ENCODE data around the gene TXNL4A. TPM values are rescaled to one million over a fixed set of nuclear protein-coding genes. Genes with fewer than 3 reads are reported as not detected.
A peak's percentile ranks its signal among the peaks of the same experiment; 100 is the strongest.

The TXNL4A gene
- total and polyA plus RNA-seq, 12 donors: 26.5 to 148 (median 91.5) TPM

- TF ChIP-seq CTCF (IDR thresholded peaks at IDR 0.05): no peak
- TF ChIP-seq POLR2A (IDR thresholded peaks at IDR 0.05): peak; percentile 39 to 70
- peak; percentile 86 to 96 (median 92) for DNase-seq
- Histone ChIP-seq H3K27ac (peak within 1 kb of the TSS in 4 of 5 donors; percentile 55 to 93 (median 82)), H3K4me3 (peak within 1 kb of the TSS; percentile 44 to 93 (median 76)), H3K36me3 (replicated peaks in 1 of 2) (no peaks in the 10 kb centered on the region), H3K9me3 (replicated peaks in 1 of 3) (no peaks in the 10 kb centered on the region), H3K27me3 (no peaks in the 10 kb centered on the region), H3K4me1 (replicated peaks in 1 of 2) (peaks cover 6 to 23% of the 10 kb centered on the region in 2 donors)
- intact Hi-C loops (cut with DNase I): loop anchor here in 1 of 2 donors (10.0 kb wide), 1 partner anchor 267 kb away; no protein-coding TSS in a partner anchor
- 0 to 1% (median 1%) methylated on average over 16 to 126 of the region's 126 CpGs for WGBS, 4 donors
Observed at GRCh38 chr18:79951545-79952455, 36.6 kb downstream of the TXNL4A start, which contains the start of gene SLC66A2. Gene SLC66A2, minus strand, starts transcription at chr18:79951653. Its CDS starts 727 bp downstream, at chr18:79950926.

GRCh38 chr18:79950515-79951341, 37.6 kb downstream of the TXNL4A start:
- Histone ChIP-seq H3K4me3 (peak overlapping the region; percentile 44 to 93 (median 76)), H3K9me3 (replicated peaks in 1 of 3) (no peaks in the 10 kb centered on the region), H3K27me3 (no peaks in the 10 kb centered on the region), H3K36me3 (replicated peaks in 1 of 2) (no peaks in the 10 kb centered on the region), H3K4me1 (replicated peaks in 1 of 2) (peaks cover 6 to 29% of the 10 kb centered on the region in 2 donors), H3K27ac (peak overlapping the region in 4 of 5 donors; percentile 55 to 93 (median 82))
- peak; percentile 44 to 62 (median 52) for DNase-seq
- peak in 1 of 2 donors; percentile 54 for TF ChIP-seq POLR2A (IDR thresholded peaks at IDR 0.05)
- no peak for TF ChIP-seq CTCF (IDR thresholded peaks at IDR 0.05)
- WGBS, 4 donors: 0 to 33% (median 4%) methylated on average over 1 to 81 of the region's 81 CpGs
- intact Hi-C loops (cut with DNase I): loop anchor here in 1 of 2 donors (10.0 kb wide), 1 partner anchor 266 kb away; no protein-coding TSS in a partner anchor

- intact Hi-C loops (cut with DNase I): loop anchor here in 1 of 2 donors (10.0 kb wide), 1 partner anchor 265 kb away; no protein-coding TSS in a partner anchor
- peak in 5 of 7 donors; percentile 36 to 66 (median 50) for DNase-seq
- WGBS, 4 donors: 58 to 71% (median 63%) methylated on average over 11 to 12 of the region's 12 CpGs
- Histone ChIP-seq H3K4me3 (peak overlapping the region in 2 of 4 donors; percentile 91 to 93), H3K4me1 (replicated peaks in 1 of 2) (peaks cover 6 to 37% of the 10 kb centered on the region in 2 donors), H3K36me3 (replicated peaks in 1 of 2) (no peaks in the 10 kb centered on the region), H3K27me3 (no peaks in the 10 kb centered on the region), H3K9me3 (replicated peaks in 1 of 3) (no peaks in the 10 kb centered on the region), H3K27ac (peak overlapping the region in 4 of 5 donors; percentile 5 to 93 (median 82))
- TF ChIP-seq POLR2A (IDR thresholded peaks at IDR 0.05) (no peak), CTCF (IDR thresholded peaks at IDR 0.05) (no peak)
Observed at GRCh38 chr18:79949697-79950487, 38.5 kb downstream of the TXNL4A start.
